Measurements from ENCODE around the gene KISS1R. TPM values are rescaled to one million over a fixed set of nuclear protein-coding genes. Genes with fewer than 3 reads are reported as not detected.

KISS1R gene
- total RNA-seq, 1 experiment from 2014 or later = not detected

DNA sequence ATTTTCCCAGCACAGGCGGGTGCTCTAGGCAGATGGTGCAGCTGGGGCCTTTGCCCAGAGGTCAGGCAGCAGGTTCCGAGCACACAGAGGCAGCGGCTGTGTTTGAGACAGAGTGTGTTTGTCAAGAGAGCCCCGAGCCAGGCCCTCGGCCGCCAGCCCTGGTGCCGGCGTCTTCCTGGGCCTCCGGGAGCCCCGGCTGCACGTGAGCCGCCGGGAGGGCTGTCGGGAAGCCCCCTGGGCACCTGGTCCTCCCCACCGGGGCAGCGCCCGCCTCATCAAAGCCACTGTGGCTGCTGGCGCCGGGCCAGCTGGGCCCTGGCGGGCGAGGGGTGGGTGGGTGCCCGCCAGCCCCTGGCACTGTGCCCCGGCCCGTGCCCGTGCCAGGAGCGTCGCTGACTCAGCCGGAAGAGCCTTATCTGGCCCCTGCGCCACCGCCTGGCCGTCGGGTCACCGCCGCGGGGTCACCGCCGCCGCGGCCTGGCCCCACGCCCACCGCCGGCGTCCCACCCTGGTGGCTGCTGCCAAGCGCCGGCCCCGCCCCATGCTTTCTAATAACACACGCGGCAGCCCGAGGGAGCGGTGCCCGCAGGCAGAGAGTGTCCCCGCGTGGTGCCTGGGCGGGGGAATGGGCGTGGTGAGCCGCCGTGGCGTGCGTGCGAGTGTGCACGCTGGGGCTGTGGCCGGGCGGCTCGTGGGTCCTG lies 23.6 kb downstream of the KISS1R start:
- DNase-seq = no peak
- Histone ChIP-seq H3K9ac (ENCODE audit: low read length) (no peak overlapping the region), H3K27me3 (ENCODE audit: low read length) (no peaks in the 10 kb centered on the region), H3K9me2 (replicated peaks; ENCODE audit: insufficient read depth, low read length) (no peaks in the 10 kb centered on the region), H3K27ac (ENCODE audit: low read length) (no peak overlapping the region), H3K4me1 (ENCODE audit: low read length) (no peaks in the 10 kb centered on the region), H3K9me3 (ENCODE audit: low read length) (no peaks in the 10 kb centered on the region), H3K4me3 (ENCODE audit: low read length) (no peak overlapping the region), H2AFZ (ENCODE audit: low read length) (no peak overlapping the region), H4K20me1 (ENCODE audit: insufficient read depth, low read depth, low read length) (0 out of 2 replicates have a peak, but pooled peaks cover 6% of the 10 kb centered on the region), H3K4me2 (ENCODE audit: low read depth, low read length, poor library complexity, severe bottlenecking) (no peak overlapping the region), H3K36me3 (ENCODE audit: insufficient read depth, low read length) (no peaks in the 10 kb centered on the region), H3K79me2 (ENCODE audit: low read length) (no peaks in the 10 kb centered on the region)

DNA sequence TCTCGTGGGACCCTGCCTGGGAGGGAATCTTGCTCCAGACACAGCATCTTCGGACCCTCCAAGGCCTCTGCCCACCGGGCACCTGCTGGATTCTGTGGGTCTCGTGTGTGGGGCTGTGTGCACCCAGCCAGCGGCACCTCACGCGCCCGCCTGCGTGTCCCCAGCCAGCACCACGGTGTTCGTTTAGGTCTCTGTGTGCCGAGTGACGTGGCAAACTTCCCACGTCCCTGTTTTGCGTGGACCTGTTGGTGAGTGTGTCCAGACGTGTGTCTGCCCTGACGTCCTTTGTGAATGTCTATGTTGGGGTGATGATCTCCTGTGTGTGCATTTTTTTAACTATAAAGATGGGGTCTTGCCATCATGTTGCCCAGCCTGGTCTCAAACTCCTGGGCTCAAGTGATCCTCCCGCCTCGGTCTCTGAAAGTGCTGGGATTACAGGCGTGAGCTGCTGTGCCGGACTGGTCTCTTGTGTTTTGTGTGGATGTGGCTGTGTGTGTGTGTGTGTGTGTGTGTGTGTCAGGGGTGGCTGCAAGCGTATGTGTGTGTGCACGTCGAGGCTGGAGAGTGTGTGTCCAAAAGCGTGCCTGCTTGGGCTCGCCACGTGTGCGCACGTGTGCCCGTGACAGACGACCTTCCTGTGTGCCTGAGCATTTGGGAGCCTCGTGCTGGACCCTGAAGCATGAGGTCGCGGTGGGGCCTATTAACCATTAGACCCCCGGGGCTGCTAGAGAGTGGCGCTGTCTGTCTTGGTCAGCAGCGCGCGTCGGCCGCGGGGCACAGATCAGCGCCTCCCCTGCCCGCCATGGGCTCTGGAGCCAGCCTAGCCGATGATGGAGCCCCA lies 24.4 kb downstream of the KISS1R start:
- Histone ChIP-seq H3K27ac (ENCODE audit: low read length) (no peak overlapping the region), H3K9ac (ENCODE audit: low read length) (no peak overlapping the region), H3K36me3 (ENCODE audit: insufficient read depth, low read length) (no peaks in the 10 kb centered on the region), H3K9me2 (replicated peaks; ENCODE audit: insufficient read depth, low read length) (no peaks in the 10 kb centered on the region), H3K4me2 (ENCODE audit: low read depth, low read length, poor library complexity, severe bottlenecking) (no peak overlapping the region), H4K20me1 (ENCODE audit: insufficient read depth, low read depth, low read length) (0 out of 2 replicates have a peak, but pooled peaks cover 6% of the 10 kb centered on the region), H3K4me1 (ENCODE audit: low read length) (no peaks in the 10 kb centered on the region), H3K9me3 (ENCODE audit: low read length) (no peaks in the 10 kb centered on the region), H3K79me2 (ENCODE audit: low read length) (no peaks in the 10 kb centered on the region), H3K27me3 (ENCODE audit: low read length) (no peaks in the 10 kb centered on the region), H2AFZ (ENCODE audit: low read length) (no peak overlapping the region), H3K4me3 (ENCODE audit: low read length) (no peak overlapping the region)
- no peak for DNase-seq

DNA sequence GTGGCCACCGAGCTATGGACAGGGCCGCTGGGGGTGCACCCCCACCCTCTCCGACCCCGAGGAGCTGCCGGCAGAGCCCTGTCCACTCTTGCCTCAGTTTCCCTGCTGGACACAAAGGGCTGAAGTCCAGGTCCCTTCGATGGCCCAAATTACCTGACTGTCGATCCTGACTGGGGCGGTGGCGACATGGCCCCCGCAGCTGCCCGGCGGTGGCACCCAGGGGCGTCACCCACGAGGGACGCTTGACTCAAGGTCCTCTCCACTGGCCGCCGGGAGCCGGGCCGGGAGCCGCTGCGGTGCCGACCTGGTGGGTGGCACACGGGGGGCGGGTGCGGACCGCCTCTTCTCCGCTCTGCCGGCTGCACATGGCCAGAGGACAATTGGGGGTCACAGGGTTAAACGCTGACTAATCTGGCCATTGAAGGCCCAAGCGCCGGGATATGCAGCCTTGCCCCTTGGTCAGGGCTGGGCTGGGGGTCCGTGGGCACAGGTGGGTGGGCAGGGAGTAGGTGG lies 25.1 kb downstream of the KISS1R start:
- Histone ChIP-seq H3K4me3 (ENCODE audit: low read length) (no peak overlapping the region), H3K4me1 (ENCODE audit: low read length) (peaks cover under 1% of the 10 kb centered on the region), H3K4me2 (ENCODE audit: low read depth, low read length, poor library complexity, severe bottlenecking) (no peak overlapping the region), H3K9me3 (ENCODE audit: low read length) (no peaks in the 10 kb centered on the region), H2AFZ (ENCODE audit: low read length) (no peak overlapping the region), H3K9ac (ENCODE audit: low read length) (no peak overlapping the region), H3K36me3 (ENCODE audit: insufficient read depth, low read length) (no peaks in the 10 kb centered on the region), H3K27me3 (ENCODE audit: low read length) (no peaks in the 10 kb centered on the region), H3K79me2 (ENCODE audit: low read length) (no peaks in the 10 kb centered on the region), H3K9me2 (replicated peaks; ENCODE audit: insufficient read depth, low read length) (no peaks in the 10 kb centered on the region), H3K27ac (ENCODE audit: low read length) (no peak overlapping the region), H4K20me1 (ENCODE audit: insufficient read depth, low read depth, low read length) (0 out of 2 replicates have a peak, but pooled peaks cover 6% of the 10 kb centered on the region)
- DNase-seq = no peak

DNA sequence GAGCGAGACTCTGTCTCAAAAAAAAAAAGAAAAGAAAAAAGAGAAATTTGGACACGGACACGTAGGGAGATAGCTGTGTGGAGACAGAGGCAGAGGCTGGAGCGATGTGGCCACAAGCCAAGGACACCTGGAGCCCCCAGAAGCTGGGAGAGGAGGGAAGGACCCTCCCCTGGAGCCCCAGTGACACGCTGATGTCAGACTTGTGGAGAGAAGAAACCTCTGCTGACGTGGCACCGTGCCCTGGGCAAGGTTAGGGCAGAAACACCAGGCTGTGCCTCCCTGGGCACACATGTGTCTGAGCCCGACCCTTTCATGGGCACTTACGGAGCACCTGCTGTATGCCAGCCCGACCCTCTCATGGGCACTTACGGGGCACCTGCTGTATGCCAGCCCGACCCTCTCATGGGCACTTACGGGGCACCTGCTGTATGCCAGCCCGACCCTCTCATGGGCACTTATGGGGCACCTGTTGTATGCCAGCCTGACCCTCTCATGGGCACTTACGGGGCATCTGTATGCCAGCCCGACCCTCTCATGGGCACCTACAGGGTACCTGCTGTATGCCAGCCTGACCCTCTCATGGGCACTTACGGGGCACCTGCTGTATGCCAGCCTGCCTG lies 26.5 kb downstream of the KISS1R start:
- no peak overlapping the region for H3K4me3 ChIP-seq (ENCODE audit: low read length)
- H3K9ac ChIP-seq (ENCODE audit: low read length) = no peak overlapping the region
- DNase-seq = no peak
- no peaks in the 10 kb centered on the region for H3K9me3 ChIP-seq (ENCODE audit: low read length)
- H3K36me3 ChIP-seq (ENCODE audit: insufficient read depth, low read length) = no peaks in the 10 kb centered on the region
- H2AFZ ChIP-seq (ENCODE audit: low read length) = no peak overlapping the region
- H3K4me2 ChIP-seq (ENCODE audit: low read depth, low read length, poor library complexity, severe bottlenecking) = no peak overlapping the region
- no peaks in the 10 kb centered on the region for H3K9me2 ChIP-seq (replicated peaks; ENCODE audit: insufficient read depth, low read length)
- H3K4me1 ChIP-seq (ENCODE audit: low read length) = peaks cover 13% of the 10 kb centered on the region
- no peaks in the 10 kb centered on the region for H3K27me3 ChIP-seq (ENCODE audit: low read length)
- 0 out of 2 replicates have a peak, but pooled peaks cover 6% of the 10 kb centered on the region for H4K20me1 ChIP-seq (ENCODE audit: insufficient read depth, low read depth, low read length)
- no peaks in the 10 kb centered on the region for H3K79me2 ChIP-seq (ENCODE audit: low read length)
- H3K27ac ChIP-seq (ENCODE audit: low read length) = no peak overlapping the region

DNA sequence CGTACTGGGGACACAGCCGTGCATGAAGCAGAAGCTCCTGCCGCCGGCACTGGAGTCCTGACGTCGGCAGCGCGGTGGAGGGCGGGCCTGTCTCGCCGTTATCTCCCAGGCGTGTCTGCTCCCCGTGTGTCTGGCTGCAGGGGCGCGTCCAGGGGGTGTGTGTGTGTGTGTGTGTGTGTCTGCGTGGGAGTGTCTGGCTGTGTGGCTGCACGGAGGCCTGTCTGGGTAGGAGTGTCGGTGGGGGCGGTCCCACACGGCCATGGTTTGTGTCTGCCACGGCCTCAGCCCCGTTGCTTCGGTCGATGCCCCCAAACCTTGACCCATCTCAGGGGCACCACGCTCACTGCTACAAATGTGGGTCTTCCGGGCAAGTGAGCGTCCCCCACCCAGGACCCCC lies 27.0 kb downstream of the KISS1R start:
- Histone ChIP-seq H3K36me3 (ENCODE audit: insufficient read depth, low read length) (no peaks in the 10 kb centered on the region), H3K4me1 (ENCODE audit: low read length) (peaks cover 13% of the 10 kb centered on the region), H3K9me3 (ENCODE audit: low read length) (no peaks in the 10 kb centered on the region), H3K9me2 (replicated peaks; ENCODE audit: insufficient read depth, low read length) (no peaks in the 10 kb centered on the region), H3K4me3 (ENCODE audit: low read length) (no peak overlapping the region), H3K79me2 (ENCODE audit: low read length) (no peaks in the 10 kb centered on the region), H3K4me2 (ENCODE audit: low read depth, low read length, poor library complexity, severe bottlenecking) (no peak overlapping the region), H3K27me3 (ENCODE audit: low read length) (no peaks in the 10 kb centered on the region), H4K20me1 (ENCODE audit: insufficient read depth, low read depth, low read length) (0 out of 2 replicates have a peak, but pooled peaks cover 6% of the 10 kb centered on the region), H3K27ac (ENCODE audit: low read length) (no peak overlapping the region), H3K9ac (ENCODE audit: low read length) (no peak overlapping the region), H2AFZ (ENCODE audit: low read length) (no peak overlapping the region)
- no peak for DNase-seq

DNA sequence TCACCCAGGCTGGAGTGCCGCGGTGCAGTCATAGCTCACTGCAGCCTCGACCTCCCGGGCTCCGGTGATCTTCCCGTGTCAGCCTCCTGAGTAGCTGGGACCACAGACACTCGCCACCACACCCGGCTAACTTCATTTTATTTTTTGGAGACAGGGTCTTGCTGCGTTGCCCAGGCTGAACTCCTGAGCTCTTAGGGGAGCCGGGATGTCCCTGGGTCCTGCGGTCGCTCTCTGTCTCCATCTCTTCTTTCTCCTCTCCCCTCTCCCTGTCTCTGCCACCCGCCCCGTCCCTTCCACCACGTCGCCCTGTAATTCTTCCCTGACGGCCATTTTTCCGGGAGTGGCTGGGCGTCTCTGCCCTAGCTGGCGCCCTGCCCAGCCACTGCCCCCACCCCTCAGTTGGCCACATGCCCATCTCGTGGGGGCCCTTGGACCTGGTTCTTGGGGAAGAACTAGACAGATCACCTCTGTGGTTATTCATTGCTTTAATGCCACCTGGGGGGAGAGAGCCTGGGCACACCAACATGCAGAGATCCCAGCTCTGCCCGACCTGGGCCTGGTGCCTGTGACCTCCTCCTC lies 27.6 kb downstream of the KISS1R start:
- no peak for DNase-seq
- no peak overlapping the region for H2AFZ ChIP-seq (ENCODE audit: low read length)

DNA sequence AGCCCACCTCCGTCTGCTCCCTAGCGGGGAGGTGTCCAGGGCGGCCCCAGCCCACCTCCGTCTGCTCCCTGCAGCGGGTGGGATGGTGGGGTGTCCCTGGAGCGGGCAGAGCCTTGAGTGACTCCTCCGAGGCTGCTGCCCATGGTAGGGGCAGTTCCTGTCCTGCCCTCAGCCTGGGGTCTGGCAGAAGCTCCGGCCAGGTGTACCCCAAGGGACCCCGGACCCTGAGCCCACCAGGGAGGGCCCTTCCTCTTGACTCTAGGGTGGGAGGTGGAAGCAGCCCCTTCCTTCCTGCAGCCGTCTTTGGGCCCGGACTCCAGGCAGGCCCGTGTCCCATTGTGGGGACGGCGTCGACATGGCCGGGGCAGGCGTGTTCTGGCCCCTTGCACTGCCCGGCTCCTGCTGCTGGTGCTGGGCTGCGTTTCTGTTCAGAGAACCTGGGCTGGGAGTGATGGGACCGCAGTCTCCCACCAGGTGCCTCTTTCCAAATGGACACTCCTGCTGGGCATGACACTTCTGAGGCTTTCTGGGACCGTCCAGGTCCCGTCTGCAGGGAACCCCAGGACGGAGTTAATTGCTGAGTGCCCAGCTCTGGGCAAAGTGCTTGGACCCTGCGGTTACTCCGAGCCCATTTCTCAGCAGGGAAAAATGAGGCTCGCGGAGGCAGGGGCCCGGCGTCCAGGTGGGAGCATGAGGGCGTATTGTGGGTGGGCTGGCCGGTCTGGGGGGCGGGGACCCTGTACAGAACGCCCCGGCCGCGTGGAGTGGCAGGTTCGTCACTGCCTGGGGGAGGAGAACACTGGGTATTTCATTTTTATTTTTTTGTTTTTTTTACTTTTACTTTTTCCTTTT lies 28.5 kb downstream of the KISS1R start:
- H3K9me2 ChIP-seq (replicated peaks; ENCODE audit: insufficient read depth, low read length) = no peaks in the 10 kb centered on the region
- no peak overlapping the region for H3K4me2 ChIP-seq (ENCODE audit: low read depth, low read length, poor library complexity, severe bottlenecking)
- H3K4me1 ChIP-seq (ENCODE audit: low read length) = peaks cover 13% of the 10 kb centered on the region
- H4K20me1 ChIP-seq (ENCODE audit: insufficient read depth, low read depth, low read length) = 0 out of 2 replicates have a peak, but pooled peaks cover 6% of the 10 kb centered on the region
- H2AFZ ChIP-seq (ENCODE audit: low read length) = no peak overlapping the region
- no peak overlapping the region for H3K9ac ChIP-seq (ENCODE audit: low read length)
- DNase-seq = no peak
- no peak overlapping the region for H3K4me3 ChIP-seq (ENCODE audit: low read length)
- H3K27me3 ChIP-seq (ENCODE audit: low read length) = no peaks in the 10 kb centered on the region
- no peaks in the 10 kb centered on the region for H3K9me3 ChIP-seq (ENCODE audit: low read length)
- no peaks in the 10 kb centered on the region for H3K79me2 ChIP-seq (ENCODE audit: low read length)
- H3K27ac ChIP-seq (ENCODE audit: low read length) = no peak overlapping the region
- no peaks in the 10 kb centered on the region for H3K36me3 ChIP-seq (ENCODE audit: insufficient read depth, low read length)

More for the DNA sequence above, 27.6 kb downstream of the KISS1R start:
- Histone ChIP-seq H3K9me2 (replicated peaks; ENCODE audit: insufficient read depth, low read length) (no peaks in the 10 kb centered on the region), H3K4me3 (ENCODE audit: low read length) (no peak overlapping the region), H3K9me3 (ENCODE audit: low read length) (no peaks in the 10 kb centered on the region), H3K36me3 (ENCODE audit: insufficient read depth, low read length) (no peaks in the 10 kb centered on the region), H3K9ac (ENCODE audit: low read length) (no peak overlapping the region), H3K4me2 (ENCODE audit: low read depth, low read length, poor library complexity, severe bottlenecking) (no peak overlapping the region), H3K27ac (ENCODE audit: low read length) (no peak overlapping the region), H3K4me1 (ENCODE audit: low read length) (peaks cover 13% of the 10 kb centered on the region), H3K79me2 (ENCODE audit: low read length) (no peaks in the 10 kb centered on the region), H4K20me1 (ENCODE audit: insufficient read depth, low read depth, low read length) (0 out of 2 replicates have a peak, but pooled peaks cover 6% of the 10 kb centered on the region), H3K27me3 (ENCODE audit: low read length) (no peaks in the 10 kb centered on the region)

Data from Karpas-422 (cell line).